B cell (primary cell): ENCODE results near the gene EDNRA. TPM values are rescaled to one million over a fixed set of nuclear protein-coding genes. Genes with fewer than 3 reads are reported as not detected.

Experiments used
- ATAC-seq: fragments of 200-7000 bp; cut with Tn5 transposase; one replicate; pipeline ENCODE4 v1.10.0; 2021; ENCODE audit warnings: low read depth, mild to moderate bottlenecking, moderate number of reproducible peaks, moderate library complexity
- CTCF ChIA-PET: fragments of 350-600 bp; sonication (Branson Sonifier 250); formaldehyde crosslinking; loops from one replicate; lab custom pipeline; 2021; ENCODE audit warnings: antibody characterized with exemption, inconsistent platforms; lab: Charles Lee
- POLR2A ChIA-PET: fragments of 350-600 bp; sonication (Branson Sonifier 250); formaldehyde crosslinking; loops from one replicate; lab custom pipeline; 2021; ENCODE audit warnings: antibody characterized with exemption; lab: Charles Lee
- DNase-seq: peaks from one replicate; pipeline ENCODE4 v3.0.0; 2013
- H2AFZ ChIP-seq: 2 replicates; pipeline ENCODE4 v1.6.1; 2012; ENCODE audit warnings: mild to moderate bottlenecking, low read depth, low read length; ENCODE audit not compliant: insufficient read depth, poor library complexity, severe bottlenecking
- H3K27ac ChIP-seq, 2 donors: 1 replicate in 1 of 2; 2 replicates in 1 of 2; pipeline ENCODE4 v1.5.1; 2012 to 2013; ENCODE audit warnings: low read length in 2 of 2, mild to moderate bottlenecking in 2 of 2, moderate library complexity in 1 of 2
- H3K27me3 ChIP-seq, 4 experiments: fragments of 200-600 bp in 1 of 4; sonication (generic) in 1 of 4; replicated peaks in 1 of 4; 1 replicate in 2 of 4; 2 replicates in 2 of 4; pipeline versions ENCODE4 v1.6.1 to v1.7.0; 2013 to 2016; ENCODE audit warnings: low read length in 3 of 4, mild to moderate bottlenecking in 2 of 4, mixed read lengths in 1 of 4, moderate library complexity in 1 of 4; ENCODE audit not compliant: insufficient read depth in 4 of 4, control insufficient read depth in 3 of 4; ENCODE audit errors: control extremely low read depth in 1 of 4
- H3K36me3 ChIP-seq, 2 experiments: replicated peaks in 1 of 2; 1 replicate in 1 of 2; 2 replicates in 1 of 2; pipeline versions ENCODE4 v1.6.1 to v1.7.1; 2013; ENCODE audit warnings: low read length in 1 of 2; ENCODE audit not compliant: insufficient read depth in 2 of 2, control insufficient read depth in 1 of 2; ENCODE audit errors: control extremely low read depth in 1 of 2, extremely low read depth in 1 of 2
- H3K4me1 ChIP-seq, 2 donors: fragments of 200-600 bp in 1 of 2; sonication (generic) in 1 of 2; 1 replicate in 1 of 2; 2 replicates in 1 of 2; pipeline versions ENCODE4 v1.5.1 to v1.6.1; 2013 to 2017; ENCODE audit warnings: low read length in 2 of 2; ENCODE audit not compliant: control insufficient read depth in 2 of 2, insufficient read depth in 2 of 2
- H3K4me2 ChIP-seq: replicated peaks from 2 replicates; pipeline ENCODE3; 2012; ENCODE audit warnings: mild to moderate bottlenecking, low read depth, low read length; ENCODE audit not compliant: poor library complexity, severe bottlenecking
- H3K4me3 ChIP-seq, 5 experiments: fragments of 200-600 bp in 1 of 5; sonication (generic) in 1 of 5; 1 replicate in 3 of 5; 2 replicates in 2 of 5; pipeline versions ENCODE4 v1.5.1 to v1.7.0; 2011 to 2016; ENCODE audit warnings: low read length in 4 of 5, mild to moderate bottlenecking in 4 of 5, low read depth in 2 of 5, control low read depth in 1 of 5, moderate library complexity in 1 of 5; ENCODE audit not compliant: insufficient read depth in 1 of 5; ENCODE audit errors: control extremely low read depth in 1 of 5, extremely low read depth in 1 of 5
- H3K79me2 ChIP-seq: fragments of 200-600 bp; sonication (generic); one replicate; pipeline ENCODE4 v1.6.0; 2016; ENCODE audit warnings: low read length; ENCODE audit not compliant: control insufficient read depth, insufficient read depth
- H3K9ac ChIP-seq: fragments of 200-600 bp; sonication (generic); 2 replicates; pipeline ENCODE4 v1.6.1; 2017; ENCODE audit warnings: mild to moderate bottlenecking, low read length, moderate library complexity
- H3K9me3 ChIP-seq, 3 donors: one replicate each; pipeline versions ENCODE4 v1.6.1 to v1.7.1; 2013; ENCODE audit warnings: low read length in 2 of 3; ENCODE audit not compliant: control insufficient read depth in 2 of 3, insufficient read depth in 1 of 3; ENCODE audit errors: control extremely low read depth in 1 of 3
- H4K20me1 ChIP-seq: 2 replicates; pipeline ENCODE4 v1.6.0; 2012; ENCODE audit warnings: mild to moderate bottlenecking, low read length; ENCODE audit not compliant: insufficient read depth, control insufficient read depth, poor library complexity, severe bottlenecking
- H3K27ac Mint-ChIP-seq: one replicate; pipeline ENCODE4 v1.8.0; 2021; ENCODE audit warnings: mixed read lengths
- H3K27me3 Mint-ChIP-seq: one replicate; pipeline ENCODE4 v1.8.0; 2021; ENCODE audit warnings: mixed read lengths
- H3K4me1 Mint-ChIP-seq: one replicate; pipeline ENCODE4 v1.8.0; 2021; ENCODE audit warnings: mixed read lengths
- H3K4me3 Mint-ChIP-seq: one replicate; pipeline ENCODE4 v1.8.0; 2021; ENCODE audit warnings: mixed read lengths
- H3K9me3 Mint-ChIP-seq: one replicate; pipeline ENCODE4 v1.8.0; 2022; ENCODE audit warnings: mixed read lengths; ENCODE audit not compliant: insufficient read depth
- EZH2 ChIP-seq: IDR thresholded peaks from 2 replicates; pipeline ENCODE4 v1.6.1; 2012; ENCODE audit warnings: borderline replicate concordance, low read depth, mild to moderate bottlenecking, moderate library complexity, low read length; ENCODE audit not compliant: insufficient read depth, poor library complexity, severe bottlenecking
- WGBS: methylation state at CpG from one replicate; pipeline ENCODE4 v1.1.5; 2013; ENCODE audit warnings: missing lambda C conversion rate; ENCODE audit not compliant: insufficient coverage; 5-methylcytosine and 5-hydroxymethylcytosine counted together
- intact Hi-C: fragments of 100-400 bp; cut with micrococcal nuclease; formaldehyde crosslinking; loops from one replicate; pipeline ENCODE4 v1.10.0; 2022
- polyA plus RNA-seq: library from polyadenylated mRNA; depleted of rRNA; stranded (reverse); fragments of >200 nt; gene quantifications from 2 replicates; pipeline ENCODE4 v1.2.3, GENCODE V29; 2012
- total RNA-seq, 2 donors: library from RNA; stranded (reverse); fragments of 120-200 nt in 1 of 2; gene quantifications; 1 replicate in 1 of 2; 2 replicates in 1 of 2; pipeline versions ENCODE4 v1.2.3 to v1.2.4, GENCODE V29; 2013 to 2022
- TF ChIP-seq, protein P1 (sequence below): fragments of 200-600 bp; IDR thresholded peaks from one replicate; pipeline ENCODE4 v1.8.0; 2022; ENCODE audit warnings: antibody characterized with exemption, mild to moderate bottlenecking

The EDNRA gene
- total and polyA plus RNA-seq, 2 donors (not counting 1 experiment from before 2014, with no cell fraction given), result not detected

DNA sequence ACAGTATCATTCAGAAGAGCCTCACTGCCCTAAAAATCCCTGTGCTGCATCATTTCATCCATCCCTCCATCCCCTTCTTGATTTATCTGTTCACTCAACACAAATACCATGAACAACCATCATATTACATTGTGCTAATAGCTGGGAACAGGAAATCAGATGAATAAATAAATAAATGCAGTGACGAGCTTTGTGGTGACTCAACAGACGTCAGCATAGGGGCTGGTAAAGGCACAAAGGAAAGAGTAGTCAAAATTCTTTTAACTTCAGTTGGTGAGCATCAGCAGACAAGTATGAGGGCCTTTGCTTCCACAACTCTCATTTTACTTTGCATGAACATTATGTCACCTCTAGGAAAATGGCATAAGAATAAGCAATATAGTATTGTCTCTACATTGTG lies 65.5 kb downstream of the EDNRA start:
- ATAC-seq, result no peak
- DNase-seq, result no peak
- intact Hi-C loops, result no loop called here
- H2AFZ ChIP-seq, result no peak overlapping the region
- H3K9ac ChIP-seq, result no peak overlapping the region
- H3K27me3 Mint-ChIP-seq, result peaks cover 10% of the 10 kb centered on the region
- H3K4me1 Mint-ChIP-seq, result no peaks in the 10 kb centered on the region
- ChIA-PET CTCF (no interaction called here), POLR2A (no interaction called here)
- H3K27ac ChIP-seq, result no peak overlapping the region
- no CpG with 5 or more reads among the region's 2 CpGs for WGBS
- H3K27me3 ChIP-seq, result no peaks in the 10 kb centered on the region
- H3K79me2 ChIP-seq, result no peaks in the 10 kb centered on the region
- no peak overlapping the region for H3K27ac Mint-ChIP-seq
- no peak overlapping the region for H3K4me3 Mint-ChIP-seq
- peaks cover 0 to 5% (median 0%) of the 10 kb centered on the region in 3 donors for H3K9me3 ChIP-seq
- H3K4me1 ChIP-seq, result no peaks in the 10 kb centered on the region
- H3K36me3 ChIP-seq, result no peaks in the 10 kb centered on the region
- H4K20me1 ChIP-seq, result no peaks in the 10 kb centered on the region
- H3K4me2 ChIP-seq, result no peak overlapping the region
- no peaks in the 10 kb centered on the region for H3K9me3 Mint-ChIP-seq
- TF ChIP-seq, protein P1, sequence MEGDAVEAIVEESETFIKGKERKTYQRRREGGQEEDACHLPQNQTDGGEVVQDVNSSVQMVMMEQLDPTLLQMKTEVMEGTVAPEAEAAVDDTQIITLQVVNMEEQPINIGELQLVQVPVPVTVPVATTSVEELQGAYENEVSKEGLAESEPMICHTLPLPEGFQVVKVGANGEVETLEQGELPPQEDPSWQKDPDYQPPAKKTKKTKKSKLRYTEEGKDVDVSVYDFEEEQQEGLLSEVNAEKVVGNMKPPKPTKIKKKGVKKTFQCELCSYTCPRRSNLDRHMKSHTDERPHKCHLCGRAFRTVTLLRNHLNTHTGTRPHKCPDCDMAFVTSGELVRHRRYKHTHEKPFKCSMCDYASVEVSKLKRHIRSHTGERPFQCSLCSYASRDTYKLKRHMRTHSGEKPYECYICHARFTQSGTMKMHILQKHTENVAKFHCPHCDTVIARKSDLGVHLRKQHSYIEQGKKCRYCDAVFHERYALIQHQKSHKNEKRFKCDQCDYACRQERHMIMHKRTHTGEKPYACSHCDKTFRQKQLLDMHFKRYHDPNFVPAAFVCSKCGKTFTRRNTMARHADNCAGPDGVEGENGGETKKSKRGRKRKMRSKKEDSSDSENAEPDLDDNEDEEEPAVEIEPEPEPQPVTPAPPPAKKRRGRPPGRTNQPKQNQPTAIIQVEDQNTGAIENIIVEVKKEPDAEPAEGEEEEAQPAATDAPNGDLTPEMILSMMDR, result no peak
- TF ChIP-seq EZH2, result no peak
- no peak overlapping the region for H3K4me3 ChIP-seq

DNA sequence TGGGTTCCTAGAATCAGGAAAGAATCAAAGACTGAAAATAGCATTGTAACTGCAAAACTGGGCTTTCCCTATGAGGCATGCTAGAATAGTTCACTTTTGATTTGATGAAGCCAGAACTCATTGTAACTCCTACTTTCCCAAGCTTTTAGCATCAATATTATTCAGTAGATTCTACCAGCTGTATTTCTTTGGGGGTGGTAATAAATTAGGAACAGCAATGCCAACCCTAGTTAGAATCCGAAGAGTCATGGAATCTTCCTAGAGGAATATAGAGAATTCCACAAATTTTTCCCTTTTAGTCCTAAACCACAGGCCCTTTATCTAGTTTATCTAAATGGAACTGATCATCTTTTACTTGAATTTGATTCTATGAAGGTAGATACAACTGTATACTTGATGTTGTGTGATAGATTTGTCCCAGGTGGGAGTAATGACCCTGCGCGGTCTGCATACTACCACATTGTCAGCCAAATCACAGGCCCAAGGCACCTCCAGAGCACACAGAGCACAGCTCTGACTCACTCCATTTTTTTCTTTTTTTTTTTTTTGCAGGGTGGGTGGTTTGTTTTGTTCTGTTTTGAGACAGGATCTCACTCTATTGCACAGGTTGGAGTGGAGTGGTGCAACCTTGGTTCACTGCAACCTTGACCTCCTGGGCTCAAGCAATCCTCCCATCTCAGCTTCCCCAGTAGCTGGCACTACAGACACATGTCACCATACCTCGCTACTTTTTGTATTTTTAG lies 66.6 kb downstream of the EDNRA start:
- Mint-ChIP-seq H3K4me3 (no peak overlapping the region), H3K27ac (no peak overlapping the region), H3K27me3 (peaks cover 9% of the 10 kb centered on the region), H3K4me1 (no peaks in the 10 kb centered on the region), H3K9me3 (peaks cover 6% of the 10 kb centered on the region)
- no CpG with 5 or more reads among the region's 4 CpGs for WGBS
- DNase-seq, result no peak
- no peaks in the 10 kb centered on the region for H4K20me1 ChIP-seq
- POLR2A ChIA-PET, result no interaction called here
- H3K4me3 ChIP-seq, result no peak overlapping the region
- H3K36me3 ChIP-seq, result no peaks in the 10 kb centered on the region
- H3K79me2 ChIP-seq, result no peaks in the 10 kb centered on the region
- intact Hi-C loops, result no loop called here
- H3K9ac ChIP-seq, result no peak overlapping the region
- H3K27ac ChIP-seq, result no peak overlapping the region
- CTCF ChIA-PET, result no interaction called here
- no peak overlapping the region for H2AFZ ChIP-seq
- peaks cover 0 to 5% (median 0%) of the 10 kb centered on the region in 3 donors for H3K9me3 ChIP-seq
- H3K4me2 ChIP-seq, result no peak overlapping the region
- ATAC-seq, result no peak
- no peak for TF ChIP-seq EZH2
- TF ChIP-seq, protein P1, result no peak
- no peaks in the 10 kb centered on the region for H3K27me3 ChIP-seq
- no peaks in the 10 kb centered on the region for H3K4me1 ChIP-seq
